Natural killer cell (primary cell): ENCODE data around the gene ARHGAP6. TPM values are rescaled to one million over a fixed set of nuclear protein-coding genes. Genes with fewer than 3 reads are reported as not detected.

Source experiments
- ATAC-seq, 3 donors: fragments of 150-1000 bp in 2 of 3; fragments of 200-7000 bp in 1 of 3; cut with Tn5 transposase; 1 replicate in 1 of 3; 2 replicates in 2 of 3; pipeline ENCODE4 v1.10.0; 2021; ENCODE audit warnings: mild to moderate bottlenecking in 2 of 3, moderate library complexity in 2 of 3
- DNase-seq, 2 donors: peaks; one replicate each; pipeline versions ENCODE4 v3.0.0 to v3.0.0-alpha.2; 2013 to 2021; ENCODE audit warnings: mixed read lengths in 1 of 2
- H3K27ac ChIP-seq: one replicate; pipeline ENCODE4 v1.5.1; 2013; ENCODE audit warnings: mild to moderate bottlenecking, low read length
- H3K27me3 ChIP-seq: one replicate; pipeline ENCODE4 v1.6.1; 2013; ENCODE audit warnings: low read length; ENCODE audit not compliant: control insufficient read depth, insufficient read depth
- H3K36me3 ChIP-seq: one replicate; pipeline ENCODE4 v1.6.1; 2013; ENCODE audit warnings: low read length; ENCODE audit not compliant: control insufficient read depth, insufficient read depth
- H3K4me1 ChIP-seq: one replicate; pipeline ENCODE4 v1.6.1; 2013; ENCODE audit warnings: low read length; ENCODE audit not compliant: control insufficient read depth, insufficient read depth
- H3K4me3 ChIP-seq: one replicate; pipeline ENCODE4 v1.5.1; 2013; ENCODE audit warnings: low read length
- H3K9me3 ChIP-seq: one replicate; pipeline ENCODE4 v1.6.1; 2013; ENCODE audit warnings: low read length; ENCODE audit not compliant: control insufficient read depth, insufficient read depth
- H3K27ac Mint-ChIP-seq, 2 donors: one replicate each; pipeline ENCODE4 v1.8.0; 2022; ENCODE audit warnings: mild to moderate bottlenecking in 2 of 2, mixed read lengths in 2 of 2, moderate library complexity in 1 of 2
- H3K27me3 Mint-ChIP-seq, 2 donors: one replicate each; pipeline ENCODE4 v1.8.0; 2022; ENCODE audit warnings: low read depth in 2 of 2, mixed read lengths in 2 of 2
- H3K36me3 Mint-ChIP-seq: one replicate; pipeline ENCODE4 v1.8.0; 2022; ENCODE audit warnings: mixed read lengths
- H3K4me1 Mint-ChIP-seq, 2 donors: one replicate each; pipeline ENCODE4 v1.8.0; 2022; ENCODE audit warnings: mixed read lengths in 2 of 2
- H3K4me3 Mint-ChIP-seq: one replicate; pipeline ENCODE4 v1.8.0; 2022; ENCODE audit warnings: mild to moderate bottlenecking, moderate library complexity, mixed read lengths
- H3K9me3 Mint-ChIP-seq, 2 donors: one replicate each; pipeline ENCODE4 v1.8.0; 2022; ENCODE audit warnings: mixed read lengths in 2 of 2
- CTCF ChIP-seq: fragments of 200-600 bp; IDR thresholded peaks from one replicate; pipeline ENCODE4 v1.8.0; 2022; ENCODE audit warnings: antibody characterized with exemption
- WGBS: methylation state at CpG from one replicate; pipeline ENCODE4 v1.1.7; 2013; ENCODE audit warnings: missing lambda C conversion rate; ENCODE audit not compliant: insufficient coverage; 5-methylcytosine and 5-hydroxymethylcytosine counted together
- intact Hi-C: fragments of 100-400 bp; cut with micrococcal nuclease; formaldehyde crosslinking; loops from one replicate; pipeline ENCODE4 v1.14.2; 2022
- total RNA-seq, 4 donors: library from RNA; stranded (reverse); fragments of 120-200 nt in 1 of 4; gene quantifications; one replicate each; pipeline versions ENCODE4 v1.2.3 to v1.2.4, GENCODE V29; 2013 to 2022

ARHGAP6 gene
- total RNA-seq, 3 donors from 2014 or later (not counting 1 experiment from before 2014, with no cell fraction given): 0.32 to 1.9 (median 1.8) TPM

- Histone ChIP-seq H3K9me3 (no peaks in the 10 kb centered on the region), H3K4me1 (no peaks in the 10 kb centered on the region), H3K27me3 (no peaks in the 10 kb centered on the region), H3K4me3 (no peak overlapping the region), H3K36me3 (no peaks in the 10 kb centered on the region), H3K27ac (no peak overlapping the region)
- H3K27ac Mint-ChIP-seq: no peak overlapping the region
- no peaks in the 10 kb centered on the region for H3K4me1 Mint-ChIP-seq
- TF ChIP-seq CTCF: no peak
- ATAC-seq (no peak), DNase-seq (no peak)
- 81% methylated on average over 6 of the region's 6 CpGs for WGBS
- H3K4me3 Mint-ChIP-seq: no peak overlapping the region
- intact Hi-C loops: no loop called here
- peaks cover 4 to 16% of the 10 kb centered on the region in 2 donors for H3K27me3 Mint-ChIP-seq
- H3K36me3 Mint-ChIP-seq: no peaks in the 10 kb centered on the region
- H3K9me3 Mint-ChIP-seq: no peaks in the 10 kb centered on the region
These were observed 37.4 kb upstream of the ARHGAP6 start for GRCh38 chrX:11702965-11703631.

DNA sequence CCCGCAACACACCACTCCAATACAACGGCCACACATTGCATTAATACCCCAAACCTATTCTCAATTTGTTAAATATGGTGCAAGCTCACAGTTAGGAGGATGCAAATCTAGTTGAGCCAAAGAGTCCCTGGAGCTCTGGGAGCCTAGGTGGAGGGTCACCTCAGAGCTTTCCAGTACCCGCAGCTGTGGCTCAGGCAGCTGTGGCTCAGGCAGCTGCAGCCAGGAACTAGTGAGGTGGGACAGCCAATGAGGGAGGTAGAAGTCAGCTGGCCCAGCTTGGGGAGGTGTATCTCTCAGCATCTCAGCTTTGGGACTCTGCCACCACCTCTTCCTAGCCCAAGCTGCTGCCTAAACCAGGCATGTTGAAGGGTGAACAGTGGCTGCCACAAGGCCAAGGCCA lies 36.7 kb upstream of the ARHGAP6 start:
- no peak for TF ChIP-seq CTCF
- DNase-seq (no peak), ATAC-seq (no peak)
- no peaks in the 10 kb centered on the region for H3K27me3 ChIP-seq
- no peaks in the 10 kb centered on the region for H3K4me1 ChIP-seq
- intact Hi-C loops: no loop called here
- H3K4me3 ChIP-seq: no peak overlapping the region
- H3K27ac ChIP-seq: no peak overlapping the region
- Mint-ChIP-seq H3K4me1 (no peaks in the 10 kb centered on the region), H3K36me3 (no peaks in the 10 kb centered on the region), H3K4me3 (no peak overlapping the region), H3K27me3 (peaks cover 4 to 16% of the 10 kb centered on the region in 2 donors), H3K9me3 (no peaks in the 10 kb centered on the region), H3K27ac (no peak overlapping the region)
- H3K9me3 ChIP-seq: no peaks in the 10 kb centered on the region
- 86% methylated on average over 1 of the region's 3 CpGs for WGBS
- no peaks in the 10 kb centered on the region for H3K36me3 ChIP-seq

DNA sequence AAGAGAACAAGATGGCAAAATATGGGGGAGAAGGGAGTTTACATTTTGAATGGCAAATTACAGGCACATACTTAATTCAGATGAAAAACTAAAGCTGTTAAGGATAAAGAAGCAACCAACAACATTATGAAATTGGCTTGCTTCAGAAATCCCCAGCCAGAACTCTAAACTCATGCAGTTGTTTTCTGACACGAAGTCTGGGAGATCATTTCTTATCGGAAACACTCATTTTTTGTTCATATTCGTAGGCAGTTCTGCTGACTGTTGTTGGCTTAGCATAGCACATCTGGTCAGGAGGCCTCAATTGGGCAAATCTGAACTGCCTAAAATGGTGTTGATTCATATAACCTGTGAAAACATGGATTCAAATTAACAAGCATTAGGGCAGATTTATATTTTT lies 33.0 kb upstream of the ARHGAP6 start:
- H3K4me3 Mint-ChIP-seq: no peak overlapping the region
- WGBS: 92% methylated on average over 3 of the region's 3 CpGs
- no peak for ATAC-seq
- H3K36me3 Mint-ChIP-seq: no peaks in the 10 kb centered on the region
- H3K4me1 ChIP-seq: no peaks in the 10 kb centered on the region
- H3K9me3 Mint-ChIP-seq: no peaks in the 10 kb centered on the region
- peaks cover 7 to 27% of the 10 kb centered on the region in 2 donors for H3K27me3 Mint-ChIP-seq
- no peak for TF ChIP-seq CTCF
- no peaks in the 10 kb centered on the region for H3K4me1 Mint-ChIP-seq
- no peak overlapping the region for H3K27ac ChIP-seq
- DNase-seq: no peak
- intact Hi-C loops: no loop called here
- no peak overlapping the region for H3K4me3 ChIP-seq
- no peaks in the 10 kb centered on the region for H3K27me3 ChIP-seq
- no peaks in the 10 kb centered on the region for H3K9me3 ChIP-seq
- H3K36me3 ChIP-seq: no peaks in the 10 kb centered on the region
- H3K27ac Mint-ChIP-seq: no peak overlapping the region

- Mint-ChIP-seq H3K27ac (no peak overlapping the region), H3K27me3 (peaks cover 10 to 16% of the 10 kb centered on the region in 2 donors), H3K9me3 (peaks cover 0 to 2% of the 10 kb centered on the region in 2 donors), H3K4me3 (no peak overlapping the region), H3K4me1 (no peaks in the 10 kb centered on the region), H3K36me3 (no peaks in the 10 kb centered on the region)
- whole genome bisulfite sequencing: 50% methylated on average over 1 of the region's 2 CpGs
- intact Hi-C loops: no loop called here
- no peak for TF ChIP-seq CTCF
- H3K27me3 ChIP-seq: no peaks in the 10 kb centered on the region
- H3K36me3 ChIP-seq: no peaks in the 10 kb centered on the region
- no peaks in the 10 kb centered on the region for H3K4me1 ChIP-seq
- no peaks in the 10 kb centered on the region for H3K9me3 ChIP-seq
- no peak for ATAC-seq
- no peak for DNase-seq
- no peak overlapping the region for H3K27ac ChIP-seq
- H3K4me3 ChIP-seq: no peak overlapping the region
These were observed 22.5 kb upstream of the ARHGAP6 start for GRCh38 chrX:11688201-11688600.
